Loucy (cell line): ENCODE measurements around the gene CENPH.

ENCODE experiments used
- CTCF ChIP-seq: fragments of 200-600 bp; sonication (generic); conservative IDR thresholded peaks from 2 replicates; pipeline ENCODE4 v1.5.1; 2014; ENCODE audit warnings: mild to moderate bottlenecking, antibody characterized with exemption, low read length
- EZH2phosphoT487 ChIP-seq: fragments of 200-600 bp; IDR thresholded peaks from 2 replicates; pipeline ENCODE4 v1.6.1; 2018; ENCODE audit warnings: antibody characterized with exemption, mild to moderate bottlenecking, moderate library complexity, borderline replicate concordance

- TF ChIP-seq CTCF = no peak
- TF ChIP-seq EZH2phosphoT487 = no peak
Observed at GRCh38 chr5:69252437-69252836, 63.1 kb downstream of the CENPH start.
